WI38 (cell line): ENCODE data around the gene ARHGDIB.

Experiments
- H3K4me3 ChIP-seq: 2 replicates; pipeline ENCODE4 v1.5.1; 2011; ENCODE audit warnings: low read depth, mild to moderate bottlenecking, control low read depth, low read length
- CTCF ChIP-seq: IDR thresholded peaks from 2 replicates; pipeline ENCODE4 v1.5.1; 2012; ENCODE audit warnings: low read depth, mild to moderate bottlenecking, control low read depth, low read length

Gene ARHGDIB

DNA sequence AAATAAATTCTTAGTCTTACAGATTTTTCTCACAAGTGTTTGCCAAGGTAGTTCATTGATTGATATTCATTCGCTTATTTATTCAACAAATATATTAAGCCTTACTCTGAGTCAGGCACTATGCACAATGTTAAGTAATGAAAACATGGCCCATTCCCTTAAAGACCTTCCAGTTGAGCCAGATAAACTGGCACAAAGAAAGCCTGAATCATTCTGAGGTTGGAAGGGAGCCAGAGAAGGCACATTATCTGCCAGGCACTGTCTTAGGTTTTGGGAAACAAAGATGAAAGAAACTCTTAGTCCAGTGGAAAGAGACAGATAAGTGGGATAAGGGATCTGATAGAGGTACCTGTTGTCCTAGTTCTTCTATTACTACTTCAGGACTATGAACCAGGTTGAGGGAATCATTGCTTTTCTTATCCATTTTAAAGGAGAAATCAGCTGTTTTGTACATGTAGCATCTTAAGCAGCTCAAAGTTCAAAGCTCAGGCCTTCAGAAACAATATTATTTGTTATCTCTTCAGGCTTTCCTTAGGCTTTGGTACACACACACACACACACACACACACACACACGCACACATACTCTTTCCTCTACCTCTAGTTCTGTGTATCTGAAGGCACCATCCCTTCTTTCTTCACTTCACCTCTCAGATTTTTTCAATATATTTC is 38.4 kb upstream of the ARHGDIB start:
- TF ChIP-seq CTCF = no peak
- no peak overlapping the region for H3K4me3 ChIP-seq

DNA sequence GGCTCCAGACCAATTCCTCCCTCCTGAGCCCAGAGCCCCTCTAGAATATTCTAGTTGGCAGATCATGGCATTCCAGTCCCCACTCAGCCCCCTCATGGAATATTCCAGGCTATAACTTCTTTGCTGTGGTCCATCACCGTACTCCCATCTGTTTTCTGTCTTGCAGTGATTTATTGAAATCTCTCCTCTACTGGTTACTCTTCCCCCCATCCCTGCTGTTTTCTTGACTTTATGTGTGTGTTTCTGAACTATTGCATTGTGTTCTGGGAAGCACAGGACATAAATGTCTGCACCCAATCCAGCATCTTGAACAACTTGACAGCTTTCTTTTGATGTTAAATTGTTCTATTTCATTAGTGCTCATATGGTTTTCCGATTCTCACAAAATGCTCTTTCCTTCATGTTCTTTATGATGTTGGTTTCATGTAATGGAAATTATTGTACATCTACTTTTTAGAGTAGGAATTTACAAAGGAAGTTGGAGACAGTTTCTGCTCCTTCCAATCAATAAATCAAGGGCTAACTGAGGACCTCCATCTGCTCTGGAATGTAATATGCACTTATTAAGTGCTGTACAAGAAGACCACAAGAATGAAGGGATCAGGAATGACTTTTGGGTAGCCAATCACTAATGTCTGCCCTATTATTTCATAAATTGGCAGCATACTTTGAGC is 37.8 kb upstream of the ARHGDIB start:
- no peak overlapping the region for H3K4me3 ChIP-seq
- no peak for TF ChIP-seq CTCF

DNA sequence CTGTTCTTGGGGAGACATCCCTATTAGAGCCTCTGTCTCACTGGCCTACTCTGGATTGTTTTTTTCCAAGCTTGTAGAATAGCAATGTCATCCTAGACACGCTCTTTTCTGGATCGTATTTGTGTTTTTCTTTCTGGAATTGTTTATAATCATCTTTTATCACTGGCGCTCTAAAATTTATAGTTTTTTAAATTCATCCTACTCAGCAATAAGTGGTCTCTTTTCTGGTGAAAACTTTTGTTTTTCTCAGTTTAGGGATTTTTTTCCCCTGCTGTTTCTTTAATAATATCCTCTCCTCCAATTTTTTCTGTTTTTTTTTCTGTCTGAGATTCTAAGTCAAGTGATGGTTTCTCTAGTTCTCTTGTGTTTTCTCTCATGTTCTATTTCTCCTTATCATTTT is 36.6 kb upstream of the ARHGDIB start:
- no peak for TF ChIP-seq CTCF
- H3K4me3 ChIP-seq = no peak overlapping the region

DNA sequence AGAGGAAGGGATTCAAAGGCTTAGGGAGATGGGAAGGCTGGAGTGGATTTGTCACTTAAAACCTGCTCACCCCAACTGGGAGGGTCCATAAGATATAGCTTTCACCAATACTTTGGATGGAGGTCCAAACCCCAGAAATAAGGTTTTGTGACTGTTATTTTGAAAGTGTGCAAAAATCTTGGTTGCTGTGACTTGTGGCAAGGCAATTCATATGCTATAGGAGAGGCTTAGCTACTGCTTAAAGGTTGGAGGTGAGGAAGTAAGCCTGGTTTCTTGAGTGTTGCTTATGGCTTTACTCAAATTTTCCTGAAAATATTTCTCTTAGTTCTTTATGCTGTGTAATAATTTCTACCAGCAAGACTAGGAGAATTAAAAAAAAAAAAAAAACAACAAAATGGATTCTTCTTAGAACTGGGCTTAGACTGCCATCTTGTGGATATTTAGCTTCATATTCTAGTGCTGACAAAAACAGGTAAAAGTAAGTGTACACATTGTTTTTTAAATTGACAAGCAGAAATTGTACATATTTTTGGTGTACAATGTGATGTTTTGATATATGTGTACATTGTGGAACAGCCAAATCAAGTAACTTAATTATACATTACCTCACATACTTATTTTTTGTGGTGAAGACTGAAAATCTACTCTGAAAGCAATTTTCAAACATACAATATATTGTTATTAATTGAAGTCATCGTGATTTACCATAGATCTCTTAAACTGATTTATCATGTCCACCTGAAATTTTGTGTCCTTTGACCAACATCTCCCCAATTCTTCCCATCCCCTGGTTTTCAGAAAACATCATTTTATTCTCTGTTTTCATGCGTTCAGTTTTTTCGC is 34.4 kb upstream of the ARHGDIB start:
- H3K4me3 ChIP-seq = no peak overlapping the region
- peak; percentile 25; the same call in 1 of the 2 replicates for TF ChIP-seq CTCF

DNA sequence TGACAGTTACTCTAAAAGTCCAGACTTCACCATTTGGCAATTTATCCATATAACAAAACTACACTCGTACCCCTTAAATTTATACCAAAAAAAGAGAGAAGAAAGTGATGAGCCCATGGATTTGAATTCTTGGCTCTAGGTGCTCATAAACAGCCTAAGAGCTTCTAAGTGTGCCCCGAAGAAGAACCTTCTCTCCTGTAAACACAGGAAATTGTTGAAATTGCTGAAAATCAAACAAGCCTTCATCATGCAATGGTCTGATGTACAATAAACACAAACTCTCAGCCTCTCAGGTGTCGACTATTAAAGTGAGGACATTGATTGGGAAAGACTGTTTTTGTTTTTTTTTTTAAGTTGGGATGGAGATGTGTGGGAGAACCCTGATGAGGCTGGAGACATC is 33.2 kb upstream of the ARHGDIB start:
- no peak for TF ChIP-seq CTCF
- H3K4me3 ChIP-seq = no peak overlapping the region

DNA sequence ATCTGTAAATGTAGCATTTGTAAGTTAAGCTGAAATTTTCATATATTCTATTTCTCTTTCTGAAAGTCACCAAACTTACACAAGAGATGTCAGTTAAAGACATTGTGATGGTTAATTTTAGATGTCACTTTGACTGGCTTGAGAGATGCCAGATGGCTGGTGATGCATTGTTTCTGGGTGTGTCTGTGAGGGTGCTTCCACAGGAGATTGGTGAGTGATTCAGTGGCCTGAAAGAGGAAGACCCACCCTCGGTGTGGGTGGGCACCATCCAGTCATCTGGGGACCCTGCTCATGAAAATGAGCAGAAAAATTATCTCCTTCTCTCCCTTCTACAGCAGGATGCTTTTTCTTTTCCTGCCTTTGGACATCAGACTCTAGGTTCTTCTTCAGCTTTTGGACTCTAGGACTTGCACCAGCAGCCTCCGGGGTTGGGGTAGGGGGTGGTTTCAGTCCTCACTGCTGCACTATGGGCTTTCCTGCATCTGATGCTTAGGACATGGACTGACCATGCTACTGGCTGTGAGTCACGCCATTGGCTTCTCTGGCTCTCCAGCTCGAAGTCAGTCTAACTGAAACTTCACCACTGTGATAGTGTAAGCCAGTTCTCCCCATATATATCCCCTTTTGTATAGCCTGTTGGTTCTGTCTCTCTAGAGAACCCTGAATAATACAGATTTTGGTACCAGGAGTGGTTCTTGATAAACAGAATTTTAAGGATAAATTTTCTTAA is 32.3 kb upstream of the ARHGDIB start:
- no peak for TF ChIP-seq CTCF
- no peak overlapping the region for H3K4me3 ChIP-seq
